NCI-H446 (cell line): ENCODE data around the gene NCOA6.
"Not testable (repeated sequence)": the region's sequence is repeated elsewhere in the genome, so short reads cannot be mapped to it uniquely, and the experiment has no call there.

Source experiments
- DNase-seq, 2 experiments: peaks; one replicate each; lab custom pipeline; 2025; lab: John Stamatoyannopoulos, UW

Gene NCOA6

GRCh38 chr20:34829191-34829590 lies 3.7 kb upstream of the NCOA6 start:
- DNase-seq = no peak

GRCh38 chr20:34824806-34825529 lies 483 bp downstream of the NCOA6 start:
- DNase-seq = peak in 1 of 2 experiments; percentile 58

GRCh38 chr20:34824452-34824805 lies 1.0 kb downstream of the NCOA6 start:
- DNase-seq = peak in 1 of 2 experiments; percentile 18

- DNase-seq = no peak
Measured at GRCh38 chr20:34824026-34824425, 1.4 kb downstream of the NCOA6 start.

- DNase-seq = no peak
Measured at GRCh38 chr20:34820805-34821578, 4.5 kb downstream of the NCOA6 start.

- DNase-seq = no peak
Measured at GRCh38 chr20:34817801-34818200, 7.7 kb downstream of the NCOA6 start.

DNA sequence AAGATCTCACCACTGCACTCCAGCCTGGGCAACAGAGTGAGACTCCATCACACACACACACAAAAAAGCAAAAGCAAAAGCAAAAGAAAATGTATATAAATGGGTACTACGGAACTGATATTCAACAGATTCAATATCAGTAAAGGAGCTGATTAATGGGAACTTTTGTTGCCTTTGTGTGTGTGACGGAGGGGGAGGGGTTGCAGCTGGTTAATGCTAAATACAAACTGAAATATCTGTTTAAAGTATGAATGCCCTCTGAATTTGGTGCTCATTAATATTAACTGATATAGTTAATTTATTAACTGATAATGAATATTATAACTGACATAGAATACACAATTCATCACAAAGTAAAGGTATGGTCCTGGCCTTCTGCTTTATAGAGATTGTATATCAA lies 8.4 kb downstream of the NCOA6 start:
- DNase-seq = no peak

- no peak for DNase-seq
Measured at GRCh38 chr20:34815636-34816035, 9.8 kb downstream of the NCOA6 start.

DNA sequence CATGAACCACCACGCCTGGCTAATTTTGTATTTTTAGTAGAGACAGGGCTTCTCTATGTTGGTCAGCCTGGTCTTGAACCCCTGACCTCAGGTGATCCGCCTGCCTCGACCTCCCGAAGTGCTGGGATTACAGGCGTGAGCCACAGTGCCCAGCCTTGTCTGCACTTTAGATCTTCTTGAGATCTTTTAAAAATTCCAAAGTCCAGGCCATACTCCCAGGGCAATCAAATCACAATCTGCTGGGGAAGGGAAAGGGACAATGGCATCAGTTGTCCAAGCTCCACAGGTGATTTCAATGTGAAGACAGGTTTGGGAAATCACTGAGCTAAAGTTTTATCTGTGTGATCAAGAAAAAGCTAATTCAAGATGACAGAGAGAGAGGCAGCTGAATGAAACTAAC lies 16.9 kb downstream of the NCOA6 start:
- no peak for DNase-seq

DNA sequence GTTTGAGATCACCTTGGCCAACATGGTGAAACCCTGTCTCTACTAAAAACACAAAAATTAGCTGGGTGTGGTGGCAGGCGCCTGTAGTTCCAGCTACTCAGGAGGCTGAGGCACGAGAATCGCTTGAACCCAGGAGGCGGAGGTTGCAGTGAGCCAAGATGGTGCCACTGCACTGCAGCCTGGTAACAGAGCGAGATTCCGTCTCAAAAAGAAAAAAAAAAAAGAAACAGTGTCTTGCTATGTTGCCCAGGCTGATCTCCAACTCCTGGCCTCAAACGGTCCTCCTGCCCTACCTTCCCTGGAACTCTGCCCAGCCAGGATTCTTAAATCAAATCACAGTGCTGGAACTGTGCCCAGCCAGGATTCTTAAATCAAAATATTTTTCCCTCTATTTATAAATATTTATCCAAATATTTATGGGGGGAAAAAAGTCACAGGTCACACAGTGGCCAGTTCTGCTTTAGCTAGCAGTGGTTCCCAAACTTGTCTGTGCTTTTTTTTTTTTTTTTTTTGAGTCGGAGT lies 17.4 kb downstream of the NCOA6 start:
- not testable (repeated sequence) for DNase-seq

GRCh38 chr20:34806255-34806654 lies 19.2 kb downstream of the NCOA6 start:
- no peak for DNase-seq

DNA sequence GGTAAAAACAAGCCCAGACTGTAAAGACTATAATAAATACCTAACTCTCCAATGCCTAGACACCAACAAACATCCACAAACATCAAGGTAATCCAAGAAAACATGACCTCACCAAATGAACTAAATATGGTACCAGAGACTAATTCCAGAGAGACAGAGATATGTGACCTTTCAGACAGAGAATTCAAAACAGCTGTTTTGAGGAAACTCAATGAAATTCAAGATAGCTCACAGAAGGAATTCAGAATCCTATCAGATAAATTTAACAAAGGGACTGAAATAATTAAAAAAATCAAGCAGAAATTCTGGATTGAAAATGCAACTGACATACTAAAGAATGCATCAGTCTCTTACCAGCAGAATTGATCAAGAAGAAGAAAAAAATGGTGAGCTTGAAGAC lies 26.6 kb downstream of the NCOA6 start:
- DNase-seq = no peak

- no peak for DNase-seq
Measured at GRCh38 chr20:34798328-34798727, 27.1 kb downstream of the NCOA6 start.

GRCh38 chr20:34797012-34797995 lies 28.1 kb downstream of the NCOA6 start:
- DNase-seq = no peak

DNA sequence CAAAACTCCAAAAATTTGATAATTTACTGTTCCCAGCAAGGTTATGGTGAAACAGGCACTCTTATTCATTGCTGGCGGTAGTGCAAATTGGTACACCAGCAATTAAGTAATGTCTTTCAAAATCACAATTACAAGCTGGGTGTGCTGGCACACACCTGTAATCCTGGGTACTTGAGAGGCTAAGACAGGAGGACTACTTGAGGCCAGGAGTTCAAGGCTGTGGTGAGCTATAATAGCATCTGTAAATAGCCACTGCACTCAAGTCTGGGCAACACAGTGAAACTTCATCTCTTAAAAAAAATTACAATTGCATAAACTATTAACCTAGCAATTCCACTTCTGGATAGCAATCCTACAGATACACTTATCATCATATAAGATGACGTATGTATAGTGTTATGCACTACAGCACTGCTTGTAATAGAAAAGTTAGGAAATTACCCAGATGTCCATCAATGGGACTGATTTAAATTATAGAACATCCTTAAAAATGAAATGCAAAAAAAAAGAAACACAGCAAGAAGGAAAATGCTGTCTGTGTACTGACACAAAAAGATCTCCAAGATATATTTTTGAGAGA lies 31.4 kb downstream of the NCOA6 start:
- no peak for DNase-seq

DNA sequence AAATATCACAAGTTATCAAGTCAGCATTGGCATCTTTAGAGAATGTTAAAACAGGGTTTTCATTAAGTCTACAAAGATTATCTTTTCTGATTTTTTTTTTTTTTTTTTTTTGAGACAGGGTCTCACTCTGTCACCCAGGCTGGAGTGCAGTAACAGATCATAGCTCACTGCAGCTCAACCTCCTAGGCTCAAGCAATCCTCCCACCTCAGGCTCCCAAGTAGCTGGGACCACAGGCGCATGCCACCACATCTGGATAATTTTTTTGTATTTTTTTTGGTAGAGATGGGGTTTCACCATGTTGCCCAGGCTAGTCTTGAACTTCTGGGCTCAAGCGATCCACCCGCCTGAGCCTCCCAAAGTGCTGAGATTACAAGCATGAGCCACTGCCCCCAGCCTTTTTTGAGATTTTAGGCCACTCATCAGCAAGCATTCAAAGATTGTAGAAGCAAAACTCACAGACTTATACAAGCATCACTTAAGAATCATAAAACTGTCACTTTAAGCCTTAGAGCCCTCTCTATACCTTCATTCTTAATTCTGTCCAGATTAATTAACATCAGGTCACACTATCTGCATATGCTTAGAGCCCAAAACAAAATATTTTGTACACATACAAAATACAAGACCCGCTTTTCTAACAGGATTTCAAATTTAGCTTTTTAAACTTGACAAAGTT lies 32.6 kb downstream of the NCOA6 start:
- DNase-seq = no peak

GRCh38 chr20:34791289-34792020 lies 34.0 kb downstream of the NCOA6 start:
- peak; percentile 68 to 80 for DNase-seq

DNA sequence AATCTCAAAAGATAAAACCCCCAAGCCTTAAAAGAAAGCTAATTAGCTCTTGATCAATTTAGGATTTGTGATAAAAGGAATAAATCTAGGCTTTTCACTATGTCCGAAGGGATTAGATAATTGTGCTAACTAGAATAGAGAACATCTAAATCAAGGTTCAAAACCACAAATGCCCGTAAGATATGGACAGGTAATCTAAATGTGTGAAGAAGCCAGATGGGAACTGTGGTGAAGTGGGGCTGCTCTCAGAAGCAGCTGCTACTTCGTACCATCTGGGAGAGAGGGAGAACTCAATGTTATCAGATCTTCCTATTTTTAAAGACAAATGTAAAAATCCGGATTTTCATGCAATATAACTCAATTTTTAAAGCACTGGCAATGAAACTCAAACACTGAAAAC lies 44.2 kb downstream of the NCOA6 start:
- DNase-seq = no peak

GRCh38 chr20:34780291-34780690 lies 45.2 kb downstream of the NCOA6 start:
- DNase-seq = not testable (repeated sequence)

DNA sequence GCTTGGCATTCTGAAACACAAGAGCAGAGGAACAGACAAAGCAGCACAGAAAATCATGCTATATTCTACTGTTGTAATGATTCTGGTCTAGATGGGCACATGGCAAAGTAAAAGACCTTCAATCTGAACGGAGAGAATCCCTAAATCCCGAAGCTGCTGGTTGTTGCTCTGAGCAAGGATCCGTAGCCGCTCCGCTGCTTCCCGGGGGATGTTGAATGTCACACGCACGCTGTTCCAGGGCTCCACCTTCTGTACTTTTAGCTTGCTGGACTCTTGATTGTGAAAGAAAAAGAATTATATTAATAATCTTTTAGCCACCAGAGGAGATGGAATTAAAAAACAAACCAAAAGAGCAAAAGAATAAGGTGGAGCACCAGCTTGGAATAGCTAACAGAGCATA lies 49.3 kb downstream of the NCOA6 start:
- DNase-seq = no peak
